Esophagus muscularis mucosa (tissue), 4 donors: ENCODE data around the gene UBE4A. TPM values are rescaled to one million over a fixed set of nuclear protein-coding genes. Genes with fewer than 3 reads are reported as not detected.

Experiments
- DNase-seq: peaks from one replicate; pipeline ENCODE4 v3.0.0-alpha.2; 2017; ENCODE audit errors: extremely low spot score
- H3K27ac ChIP-seq, 4 donors: fragments of 200-600 bp; sonication (generic); replicated peaks in 1 of 4; 1 replicate in 3 of 4; 2 replicates in 1 of 4; pipeline ENCODE4 v1.5.1; 2016 to 2019; ENCODE audit warnings: mild to moderate bottlenecking in 1 of 4
- H3K27me3 ChIP-seq, 4 donors: fragments of 200-600 bp; sonication (generic); one replicate each; pipeline versions ENCODE4 v1.5.1 to v1.6.0; 2016 to 2019
- H3K36me3 ChIP-seq, 4 donors: fragments of 200-600 bp; sonication (generic); one replicate each; pipeline ENCODE4 v1.5.1; 2016 to 2019
- H3K4me1 ChIP-seq, 4 donors: fragments of 200-600 bp; sonication (generic); one replicate each; pipeline ENCODE4 v1.5.1; 2016 to 2019
- H3K4me3 ChIP-seq, 4 donors: fragments of 200-600 bp; sonication (generic); 1 replicate in 2 of 4; 2 replicates in 2 of 4; pipeline ENCODE4 v1.5.1; 2016 to 2019; ENCODE audit warnings: mild to moderate bottlenecking in 4 of 4, moderate library complexity in 1 of 4
- H3K9me3 ChIP-seq, 4 donors: fragments of 200-600 bp; sonication (generic); 1 replicate in 3 of 4; 2 replicates in 1 of 4; pipeline ENCODE4 v1.5.1; 2016 to 2019
- EP300 ChIP-seq: sonication (generic); formaldehyde crosslinking; IDR thresholded peaks from one replicate; pipeline ENCODE4 v1.6.1; 2017; ENCODE audit warnings: antibody characterized with exemption
- POLR2A ChIP-seq: fragments of 450-650 bp; IDR thresholded peaks from one replicate; pipeline ENCODE4 v1.6.1; 2017; ENCODE audit warnings: antibody characterized with exemption, moderate library complexity, mild to moderate bottlenecking, low read depth
- POLR2AphosphoS5 ChIP-seq, 2 donors: sonication (generic); formaldehyde crosslinking; IDR thresholded peaks; one replicate each; pipeline ENCODE4 v1.6.1; 2017; ENCODE audit warnings: antibody characterized with exemption in 2 of 2
- WGBS: methylation state at CpG from one replicate; pipeline ENCODE4 v1.1.5; 2018; 5-methylcytosine and 5-hydroxymethylcytosine counted together
- intact Hi-C: fragments of 100-400 bp; cut with DNase I; formaldehyde crosslinking; loops from one replicate; pipeline ENCODE4 v1.15.1; 2023
- total RNA-seq, 4 donors: library from RNA; depleted of rRNA; stranded (reverse); fragments of >200 nt; gene quantifications; one replicate each; pipeline versions ENCODE4 v1.1.0 to v1.2.1, GENCODE V29; 2016
- TF ChIP-seq, protein P1 (sequence below), 3 experiments: fragments of 200-600 bp in 2 of 3; fragments of 450-650 bp in 1 of 3; sonication (generic) in 2 of 3; IDR thresholded peaks; one replicate each; pipeline ENCODE4 v1.5.1; 2017 to 2019; ENCODE audit warnings: antibody characterized with exemption in 3 of 3, mild to moderate bottlenecking in 2 of 3, moderate library complexity in 1 of 3

Gene UBE4A
- total RNA-seq, 4 donors from 2014 or later: 32.0 to 40.8 (median 36.6) TPM

GRCh38 chr11:118322721-118323120, 36.7 kb upstream of the UBE4A start:
- TF ChIP-seq, protein P1, sequence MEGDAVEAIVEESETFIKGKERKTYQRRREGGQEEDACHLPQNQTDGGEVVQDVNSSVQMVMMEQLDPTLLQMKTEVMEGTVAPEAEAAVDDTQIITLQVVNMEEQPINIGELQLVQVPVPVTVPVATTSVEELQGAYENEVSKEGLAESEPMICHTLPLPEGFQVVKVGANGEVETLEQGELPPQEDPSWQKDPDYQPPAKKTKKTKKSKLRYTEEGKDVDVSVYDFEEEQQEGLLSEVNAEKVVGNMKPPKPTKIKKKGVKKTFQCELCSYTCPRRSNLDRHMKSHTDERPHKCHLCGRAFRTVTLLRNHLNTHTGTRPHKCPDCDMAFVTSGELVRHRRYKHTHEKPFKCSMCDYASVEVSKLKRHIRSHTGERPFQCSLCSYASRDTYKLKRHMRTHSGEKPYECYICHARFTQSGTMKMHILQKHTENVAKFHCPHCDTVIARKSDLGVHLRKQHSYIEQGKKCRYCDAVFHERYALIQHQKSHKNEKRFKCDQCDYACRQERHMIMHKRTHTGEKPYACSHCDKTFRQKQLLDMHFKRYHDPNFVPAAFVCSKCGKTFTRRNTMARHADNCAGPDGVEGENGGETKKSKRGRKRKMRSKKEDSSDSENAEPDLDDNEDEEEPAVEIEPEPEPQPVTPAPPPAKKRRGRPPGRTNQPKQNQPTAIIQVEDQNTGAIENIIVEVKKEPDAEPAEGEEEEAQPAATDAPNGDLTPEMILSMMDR (IDR thresholded peaks at IDR 0.05): no peak
- TF ChIP-seq POLR2A: no peak
- no peak for TF ChIP-seq EP300
- TF ChIP-seq POLR2AphosphoS5 (IDR thresholded peaks at IDR 0.05): no peak
- H3K27me3 ChIP-seq: peaks cover 0 to 6% (median 0%) of the 10 kb centered on the region in 4 donors
- H3K4me1 ChIP-seq: no peaks in the 10 kb centered on the region
- H3K36me3 ChIP-seq: no peaks in the 10 kb centered on the region
- H3K27ac ChIP-seq: no peak overlapping the region
- H3K4me3 ChIP-seq: no peak overlapping the region
- intact Hi-C loops: no loop called here
- 99% methylated on average over 19 of the region's 19 CpGs for WGBS
- H3K9me3 ChIP-seq: no peaks in the 10 kb centered on the region
- no peak for DNase-seq

DNA sequence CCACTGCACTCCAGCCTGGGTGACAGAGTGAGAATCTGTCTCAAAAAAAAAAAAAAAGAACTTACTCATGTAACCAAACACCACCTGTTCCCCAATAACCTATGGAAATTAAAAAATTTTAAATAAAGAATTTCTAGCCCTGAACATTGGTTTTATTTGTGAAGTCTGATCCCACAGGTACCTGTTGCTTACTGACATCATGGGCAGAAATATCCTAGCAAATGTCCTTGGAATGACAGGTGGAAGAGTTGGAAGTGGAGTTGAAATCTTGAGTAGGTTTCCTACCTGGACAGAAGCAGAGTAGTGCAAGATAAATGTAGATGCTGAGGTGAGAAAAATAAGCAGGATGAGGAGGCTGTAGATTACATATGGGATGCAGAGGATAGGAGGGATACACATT, 34.1 kb upstream of the UBE4A start:
- peaks cover 0 to 6% (median 0%) of the 10 kb centered on the region in 4 donors for H3K27me3 ChIP-seq
- intact Hi-C loops: no loop called here
- H3K4me1 ChIP-seq: no peaks in the 10 kb centered on the region
- no peak for DNase-seq
- TF ChIP-seq, protein P1 (IDR thresholded peaks at IDR 0.05): no peak
- TF ChIP-seq POLR2AphosphoS5 (IDR thresholded peaks at IDR 0.05) (no peak), EP300 (no peak), POLR2A (no peak)
- no peaks in the 10 kb centered on the region for H3K9me3 ChIP-seq
- H3K36me3 ChIP-seq: no peaks in the 10 kb centered on the region
- H3K4me3 ChIP-seq: no peak overlapping the region
- no peak overlapping the region for H3K27ac ChIP-seq

DNA sequence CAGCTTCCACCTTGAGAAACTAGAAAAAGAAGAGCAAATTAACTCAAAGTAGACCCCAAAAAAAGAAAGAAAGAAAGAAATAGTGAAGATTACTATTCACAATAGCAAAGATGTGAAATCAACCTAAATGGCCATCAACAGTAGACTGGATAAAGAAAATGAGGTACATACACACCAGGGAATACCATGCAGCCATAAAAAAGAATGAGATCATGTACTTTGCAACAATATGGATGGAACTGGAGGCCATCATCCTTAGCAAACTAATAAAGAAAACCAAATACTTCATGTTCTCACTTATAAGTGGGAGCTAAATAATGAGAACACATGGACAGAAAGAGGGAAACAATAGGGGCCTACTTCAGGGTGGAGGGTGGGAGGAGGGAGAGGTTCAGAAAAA, 30.7 kb upstream of the UBE4A start:
- intact Hi-C loops: no loop called here
- Histone ChIP-seq H3K4me1 (no peaks in the 10 kb centered on the region), H3K36me3 (no peaks in the 10 kb centered on the region), H3K27me3 (no peaks in the 10 kb centered on the region), H3K9me3 (no peaks in the 10 kb centered on the region), H3K27ac (no peak overlapping the region), H3K4me3 (no peak overlapping the region)
- DNase-seq: no peak
- TF ChIP-seq, protein P1 (IDR thresholded peaks at IDR 0.05): no peak
- TF ChIP-seq POLR2A (no peak), POLR2AphosphoS5 (IDR thresholded peaks at IDR 0.05) (no peak), EP300 (no peak)

DNA sequence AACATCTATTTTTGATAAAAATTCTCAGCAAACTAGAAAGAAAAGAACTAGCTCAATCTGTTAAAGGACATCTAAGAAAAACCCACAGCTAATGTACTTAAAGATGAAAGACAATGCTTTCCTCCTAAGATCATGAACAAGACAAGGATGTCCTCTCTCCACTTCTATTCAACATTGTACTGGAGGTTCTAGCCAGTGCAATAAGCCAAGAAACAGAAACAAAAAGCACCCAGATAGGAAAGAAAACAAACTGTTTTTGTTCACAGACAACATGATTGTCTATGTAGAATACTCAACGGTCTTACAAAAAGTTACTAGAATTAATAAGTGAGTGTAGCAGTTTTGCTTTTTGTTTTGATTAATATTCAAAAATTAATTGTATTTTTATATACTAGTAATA, 24.7 kb upstream of the UBE4A start:
- Histone ChIP-seq H3K4me1 (no peaks in the 10 kb centered on the region), H3K27me3 (peaks cover 0 to 27% (median 0%) of the 10 kb centered on the region in 4 donors), H3K4me3 (no peak overlapping the region), H3K9me3 (no peaks in the 10 kb centered on the region), H3K36me3 (no peaks in the 10 kb centered on the region), H3K27ac (no peak overlapping the region)
- WGBS: 78% methylated on average over 1 of the region's 1 CpG
- no peak for TF ChIP-seq POLR2A
- TF ChIP-seq EP300: no peak
- TF ChIP-seq, protein P1 (IDR thresholded peaks at IDR 0.05): no peak
- no peak for TF ChIP-seq POLR2AphosphoS5 (IDR thresholded peaks at IDR 0.05)
- DNase-seq: no peak
- intact Hi-C loops: no loop called here

DNA sequence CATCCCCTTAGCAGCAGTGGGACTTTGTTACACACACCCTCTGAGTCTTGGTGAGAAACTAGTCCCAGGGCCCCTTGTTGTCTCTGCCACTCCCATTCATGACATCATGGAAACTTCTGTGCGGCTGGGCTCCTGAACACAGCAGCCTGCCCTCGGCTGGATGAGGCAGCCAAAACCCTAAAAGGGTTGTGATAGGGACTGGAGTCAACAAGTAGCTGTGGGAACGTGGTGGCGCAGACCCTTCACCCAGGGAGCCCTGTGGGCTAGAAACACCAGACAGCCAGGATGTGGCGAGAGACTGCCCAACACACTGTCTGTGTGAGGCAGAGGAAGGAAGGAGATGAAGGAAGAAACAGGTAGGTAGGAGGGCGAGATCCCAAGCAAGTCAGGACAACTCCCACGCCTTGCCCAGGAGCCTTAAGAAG, 20.8 kb upstream of the UBE4A start:
- peaks cover 0 to 40% (median 0%) of the 10 kb centered on the region in 4 donors for H3K27me3 ChIP-seq
- H3K9me3 ChIP-seq: no peaks in the 10 kb centered on the region
- no peak for DNase-seq
- intact Hi-C loops: no loop called here
- H3K27ac ChIP-seq: no peak overlapping the region
- no peaks in the 10 kb centered on the region for H3K4me1 ChIP-seq
- H3K4me3 ChIP-seq: no peak overlapping the region
- TF ChIP-seq POLR2AphosphoS5 (IDR thresholded peaks at IDR 0.05) (no peak), POLR2A (no peak), EP300 (no peak)
- TF ChIP-seq, protein P1 (IDR thresholded peaks at IDR 0.05): no peak
- WGBS: 57% methylated on average over 7 of the region's 7 CpGs
- no peaks in the 10 kb centered on the region for H3K36me3 ChIP-seq
